Measurements from ENCODE around the gene SLC16A14.

The SLC16A14 gene

DNA sequence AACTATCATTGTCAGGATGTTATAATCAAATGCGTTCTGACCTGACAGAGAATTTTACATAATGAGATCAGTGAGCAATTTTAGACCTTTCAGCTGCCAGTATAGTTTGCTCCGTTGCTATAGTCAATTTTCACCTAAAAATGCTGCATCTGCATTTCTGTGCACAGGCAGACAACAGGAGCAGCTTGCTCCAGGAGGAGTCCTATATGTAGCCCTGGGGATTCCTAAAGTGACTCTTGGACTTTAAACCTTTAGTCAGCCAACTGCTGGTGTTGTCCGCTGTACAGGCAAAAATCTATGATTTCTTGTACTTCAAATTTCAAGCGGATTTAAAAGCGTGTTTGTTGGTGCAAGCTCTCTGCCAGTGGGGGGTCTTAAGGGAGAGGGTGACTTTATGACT, 25.7 kb downstream of the SLC16A14 start:
- no peaks in the 10 kb centered on the region for H3K36me3 ChIP-seq (ENCODE audit: control insufficient read depth, insufficient read depth, low read length)
- H3K4me1 ChIP-seq (ENCODE audit: control insufficient read depth, insufficient read depth, low read length, poor library complexity, severe bottlenecking) = no peaks in the 10 kb centered on the region
- H3K27me3 ChIP-seq (replicated peaks; ENCODE audit: control insufficient read depth, insufficient read depth, low read length, poor library complexity, severe bottlenecking) = no peaks in the 10 kb centered on the region
- no peak for DNase-seq
- H3K27ac ChIP-seq (ENCODE audit: insufficient read depth, low read length, poor library complexity, severe bottlenecking) = no peak overlapping the region
- no peaks in the 10 kb centered on the region for H3K9me3 ChIP-seq (ENCODE audit: control insufficient read depth, low read length)
- H3K4me3 ChIP-seq (ENCODE audit: insufficient read depth, low read depth, low read length, poor library complexity, severe bottlenecking) = no peak overlapping the region

DNA sequence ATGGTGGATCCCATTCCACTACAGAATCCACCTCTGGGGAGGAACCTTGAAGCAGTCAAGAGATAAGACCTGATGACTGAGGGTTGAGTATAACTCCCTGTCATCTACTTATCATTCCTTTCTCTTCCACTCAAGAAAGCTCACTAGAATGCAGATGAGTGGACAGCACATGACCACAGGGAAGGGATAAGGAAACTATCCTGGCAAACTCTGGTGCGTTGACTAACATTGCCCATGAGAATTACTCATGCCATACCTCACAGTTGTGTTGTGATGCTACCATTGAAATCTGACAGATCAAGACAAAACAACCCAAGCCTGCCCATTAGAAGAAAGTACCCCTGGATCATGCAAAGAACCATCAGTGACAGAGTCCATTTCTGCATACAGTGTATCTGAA, 26.5 kb downstream of the SLC16A14 start:
- Histone ChIP-seq H3K9me3 (ENCODE audit: control insufficient read depth, low read length) (no peaks in the 10 kb centered on the region), H3K4me3 (ENCODE audit: insufficient read depth, low read depth, low read length, poor library complexity, severe bottlenecking) (no peak overlapping the region), H3K36me3 (ENCODE audit: control insufficient read depth, insufficient read depth, low read length) (no peaks in the 10 kb centered on the region), H3K4me1 (ENCODE audit: control insufficient read depth, insufficient read depth, low read length, poor library complexity, severe bottlenecking) (no peaks in the 10 kb centered on the region), H3K27ac (ENCODE audit: insufficient read depth, low read length, poor library complexity, severe bottlenecking) (no peak overlapping the region), H3K27me3 (replicated peaks; ENCODE audit: control insufficient read depth, insufficient read depth, low read length, poor library complexity, severe bottlenecking) (no peaks in the 10 kb centered on the region)
- DNase-seq = no peak

DNA sequence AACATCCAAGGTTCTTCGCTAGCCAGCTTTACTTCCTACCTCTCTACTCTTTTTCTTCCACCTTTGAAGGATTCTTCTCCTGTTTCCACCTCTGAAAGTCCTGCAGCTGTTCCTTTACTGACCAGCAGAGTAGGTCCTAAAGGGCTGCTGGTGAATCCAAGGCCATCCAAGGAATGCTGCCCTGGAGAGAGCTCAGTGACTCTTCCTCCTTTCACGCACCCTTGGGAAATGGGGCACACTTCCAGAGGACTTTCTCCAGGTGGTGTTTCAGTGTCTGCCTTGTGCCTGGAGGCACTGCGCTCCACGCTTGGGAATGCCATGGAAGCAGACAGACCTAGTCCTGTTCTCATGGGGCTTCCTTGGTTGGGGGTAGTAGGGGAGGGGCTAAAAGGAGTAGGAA, 45.4 kb downstream of the SLC16A14 start:
- Histone ChIP-seq H3K27ac (ENCODE audit: insufficient read depth, low read length, poor library complexity, severe bottlenecking) (no peak overlapping the region), H3K36me3 (ENCODE audit: control insufficient read depth, insufficient read depth, low read length) (no peaks in the 10 kb centered on the region), H3K4me1 (ENCODE audit: control insufficient read depth, insufficient read depth, low read length, poor library complexity, severe bottlenecking) (no peaks in the 10 kb centered on the region), H3K9me3 (ENCODE audit: control insufficient read depth, low read length) (no peaks in the 10 kb centered on the region), H3K27me3 (replicated peaks; ENCODE audit: control insufficient read depth, insufficient read depth, low read length, poor library complexity, severe bottlenecking) (no peaks in the 10 kb centered on the region), H3K4me3 (ENCODE audit: insufficient read depth, low read depth, low read length, poor library complexity, severe bottlenecking) (no peak overlapping the region)
- DNase-seq = no peak

DNA sequence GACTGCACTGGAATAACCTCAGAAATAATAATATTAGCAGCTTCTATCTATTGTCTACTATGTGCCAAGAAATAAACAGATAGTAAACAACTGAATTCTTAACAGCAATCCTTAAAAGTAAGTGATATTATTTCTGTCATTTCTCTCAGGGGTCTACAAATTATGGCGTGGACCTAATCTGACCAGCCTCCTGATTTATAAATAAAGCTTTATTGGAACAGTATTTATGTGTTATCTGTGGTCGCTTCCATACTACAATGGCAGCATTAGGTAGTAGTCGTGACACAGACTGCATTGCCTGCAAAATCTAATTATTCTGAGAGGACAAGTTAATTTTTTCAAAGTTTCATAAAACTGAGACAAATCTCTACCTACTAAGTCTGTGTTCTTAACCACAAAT, 49.0 kb downstream of the SLC16A14 start:
- Histone ChIP-seq H3K36me3 (ENCODE audit: control insufficient read depth, insufficient read depth, low read length) (no peaks in the 10 kb centered on the region), H3K27ac (ENCODE audit: insufficient read depth, low read length, poor library complexity, severe bottlenecking) (no peak overlapping the region), H3K4me3 (ENCODE audit: insufficient read depth, low read depth, low read length, poor library complexity, severe bottlenecking) (no peak overlapping the region), H3K9me3 (ENCODE audit: control insufficient read depth, low read length) (no peaks in the 10 kb centered on the region), H3K27me3 (replicated peaks; ENCODE audit: control insufficient read depth, insufficient read depth, low read length, poor library complexity, severe bottlenecking) (no peaks in the 10 kb centered on the region), H3K4me1 (ENCODE audit: control insufficient read depth, insufficient read depth, low read length, poor library complexity, severe bottlenecking) (no peaks in the 10 kb centered on the region)
- no peak for DNase-seq

DNA sequence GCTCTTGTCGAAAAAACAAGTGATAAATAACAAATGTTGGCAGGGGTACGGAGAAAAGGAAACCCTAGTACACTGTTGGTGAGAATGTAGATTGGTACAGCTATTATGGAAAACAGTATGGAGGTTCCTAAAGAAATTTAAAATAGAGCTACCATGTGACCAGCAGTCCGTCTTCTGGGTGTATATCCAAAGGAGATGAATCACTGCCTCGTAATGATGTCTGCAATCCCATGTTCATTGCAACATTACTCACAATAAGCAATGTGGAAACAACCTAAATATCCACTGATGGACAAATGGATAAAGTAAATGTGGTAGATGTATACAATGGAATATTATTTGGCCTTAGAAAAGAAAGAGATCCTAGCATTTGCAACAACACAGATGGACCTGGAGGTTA, 50.6 kb downstream of the SLC16A14 start:
- no peak for DNase-seq
- no peaks in the 10 kb centered on the region for H3K36me3 ChIP-seq (ENCODE audit: control insufficient read depth, insufficient read depth, low read length)
- H3K27me3 ChIP-seq (replicated peaks; ENCODE audit: control insufficient read depth, insufficient read depth, low read length, poor library complexity, severe bottlenecking) = no peaks in the 10 kb centered on the region
- H3K27ac ChIP-seq (ENCODE audit: insufficient read depth, low read length, poor library complexity, severe bottlenecking) = no peak overlapping the region
- H3K9me3 ChIP-seq (ENCODE audit: control insufficient read depth, low read length) = no peaks in the 10 kb centered on the region
- no peak overlapping the region for H3K4me3 ChIP-seq (ENCODE audit: insufficient read depth, low read depth, low read length, poor library complexity, severe bottlenecking)
- no peaks in the 10 kb centered on the region for H3K4me1 ChIP-seq (ENCODE audit: control insufficient read depth, insufficient read depth, low read length, poor library complexity, severe bottlenecking)

DNA sequence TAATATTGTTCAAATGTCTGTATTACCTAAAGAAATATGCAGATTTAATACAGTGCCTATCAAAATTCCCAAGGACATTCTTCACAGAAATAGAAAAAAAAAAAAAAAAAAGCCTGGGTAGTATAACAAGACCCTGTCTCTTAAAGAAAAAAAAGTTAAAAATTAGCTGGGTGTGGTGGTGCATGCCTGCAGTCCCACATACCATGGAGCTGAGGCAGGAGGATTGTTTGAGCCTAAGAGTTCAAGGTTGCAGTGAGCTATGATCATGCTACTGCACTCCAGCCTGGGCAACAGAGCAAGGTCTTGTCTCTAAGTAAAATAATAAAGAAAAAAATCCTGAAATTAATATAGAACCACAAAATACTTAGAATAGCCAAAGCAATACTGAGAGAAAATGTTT, 51.9 kb downstream of the SLC16A14 start:
- DNase-seq = no peak
- H3K4me1 ChIP-seq (ENCODE audit: control insufficient read depth, insufficient read depth, low read length, poor library complexity, severe bottlenecking) = no peaks in the 10 kb centered on the region
- H3K4me3 ChIP-seq (ENCODE audit: insufficient read depth, low read depth, low read length, poor library complexity, severe bottlenecking) = no peak overlapping the region
- no peak overlapping the region for H3K27ac ChIP-seq (ENCODE audit: insufficient read depth, low read length, poor library complexity, severe bottlenecking)
- H3K9me3 ChIP-seq (ENCODE audit: control insufficient read depth, low read length) = no peaks in the 10 kb centered on the region
- no peaks in the 10 kb centered on the region for H3K27me3 ChIP-seq (replicated peaks; ENCODE audit: control insufficient read depth, insufficient read depth, low read length, poor library complexity, severe bottlenecking)
- H3K36me3 ChIP-seq (ENCODE audit: control insufficient read depth, insufficient read depth, low read length) = no peaks in the 10 kb centered on the region

DNA sequence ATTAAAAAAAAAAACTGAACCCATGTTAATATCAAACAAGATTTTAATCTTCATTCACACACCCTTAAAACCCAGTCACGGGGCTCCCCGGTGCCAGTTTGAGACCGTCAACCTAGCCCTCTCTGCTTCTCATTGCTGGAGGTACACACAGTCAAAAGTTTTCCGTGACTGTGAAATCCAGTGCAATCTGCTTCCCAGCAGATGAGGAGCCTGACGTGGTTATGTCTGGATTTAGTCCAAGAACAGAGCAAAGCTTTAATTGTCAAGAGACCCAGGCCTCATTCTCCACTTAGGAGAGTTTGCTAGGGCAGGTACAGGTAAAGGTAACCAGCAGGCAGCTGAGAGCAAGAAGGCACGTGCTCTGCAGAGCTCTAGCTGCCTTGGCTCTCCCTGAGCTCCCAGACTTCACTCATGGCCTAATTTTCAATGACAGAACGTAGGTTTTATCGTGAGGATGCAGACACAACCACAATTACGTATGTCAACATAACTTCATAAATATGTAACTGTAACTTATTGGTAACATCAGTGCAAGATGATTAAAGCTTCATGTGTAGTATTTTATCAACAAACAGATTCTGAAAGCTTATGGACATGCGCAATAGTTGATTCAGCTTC, 56.3 kb downstream of the SLC16A14 start:
- DNase-seq = no peak
- Histone ChIP-seq H3K36me3 (ENCODE audit: control insufficient read depth, insufficient read depth, low read length) (no peaks in the 10 kb centered on the region), H3K27me3 (replicated peaks; ENCODE audit: control insufficient read depth, insufficient read depth, low read length, poor library complexity, severe bottlenecking) (no peaks in the 10 kb centered on the region), H3K9me3 (ENCODE audit: control insufficient read depth, low read length) (no peaks in the 10 kb centered on the region), H3K4me3 (ENCODE audit: insufficient read depth, low read depth, low read length, poor library complexity, severe bottlenecking) (no peak overlapping the region), H3K4me1 (ENCODE audit: control insufficient read depth, insufficient read depth, low read length, poor library complexity, severe bottlenecking) (no peaks in the 10 kb centered on the region), H3K27ac (ENCODE audit: insufficient read depth, low read length, poor library complexity, severe bottlenecking) (no peak overlapping the region)

DNA sequence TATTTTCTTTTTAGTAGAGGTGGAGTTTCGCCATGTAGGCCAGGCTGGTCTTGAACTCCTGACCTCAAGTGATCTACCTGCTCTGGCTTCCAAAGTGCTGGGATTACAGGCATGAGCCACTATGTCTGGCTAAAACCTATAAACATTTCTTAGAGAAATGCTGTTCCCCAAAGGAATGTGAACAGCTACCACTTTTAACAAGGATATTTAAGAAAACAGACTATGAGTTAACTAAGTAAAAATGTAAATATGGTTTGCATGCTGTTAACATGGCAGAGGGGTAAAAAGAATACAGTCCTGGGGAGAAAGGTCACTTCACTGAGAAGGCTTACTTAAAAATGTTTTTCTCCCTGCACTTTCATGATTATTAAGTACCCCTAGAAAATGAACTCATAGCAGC, 57.1 kb downstream of the SLC16A14 start:
- H3K9me3 ChIP-seq (ENCODE audit: control insufficient read depth, low read length) = no peaks in the 10 kb centered on the region
- no peak overlapping the region for H3K4me3 ChIP-seq (ENCODE audit: insufficient read depth, low read depth, low read length, poor library complexity, severe bottlenecking)
- H3K4me1 ChIP-seq (ENCODE audit: control insufficient read depth, insufficient read depth, low read length, poor library complexity, severe bottlenecking) = no peaks in the 10 kb centered on the region
- H3K27ac ChIP-seq (ENCODE audit: insufficient read depth, low read length, poor library complexity, severe bottlenecking) = no peak overlapping the region
- no peak for DNase-seq
- no peaks in the 10 kb centered on the region for H3K27me3 ChIP-seq (replicated peaks; ENCODE audit: control insufficient read depth, insufficient read depth, low read length, poor library complexity, severe bottlenecking)
- no peaks in the 10 kb centered on the region for H3K36me3 ChIP-seq (ENCODE audit: control insufficient read depth, insufficient read depth, low read length)

DNA sequence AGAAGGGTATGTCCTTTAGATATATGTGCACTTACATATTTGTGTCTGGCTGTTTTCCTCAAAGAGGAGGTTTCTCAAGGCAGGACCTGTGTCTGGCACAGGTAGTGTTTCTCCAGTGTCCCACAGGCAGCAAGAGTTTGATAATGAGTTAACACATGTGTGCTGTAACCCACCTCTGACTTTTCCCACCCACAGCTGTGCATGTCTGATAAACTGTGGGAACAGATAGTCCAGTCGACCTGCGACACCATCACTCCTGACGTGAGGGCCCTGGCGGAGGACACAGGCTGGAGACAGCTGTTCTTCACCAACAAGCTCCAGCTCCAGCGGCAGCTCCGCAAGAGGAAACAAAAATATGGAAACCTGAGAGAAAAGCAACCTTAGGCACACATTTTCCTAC, 58.2 kb downstream of the SLC16A14 start:
- Histone ChIP-seq H3K4me3 (ENCODE audit: insufficient read depth, low read depth, low read length, poor library complexity, severe bottlenecking) (no peak overlapping the region), H3K27me3 (replicated peaks; ENCODE audit: control insufficient read depth, insufficient read depth, low read length, poor library complexity, severe bottlenecking) (no peaks in the 10 kb centered on the region), H3K36me3 (ENCODE audit: control insufficient read depth, insufficient read depth, low read length) (no peaks in the 10 kb centered on the region), H3K27ac (ENCODE audit: insufficient read depth, low read length, poor library complexity, severe bottlenecking) (no peak overlapping the region), H3K4me1 (ENCODE audit: control insufficient read depth, insufficient read depth, low read length, poor library complexity, severe bottlenecking) (no peaks in the 10 kb centered on the region), H3K9me3 (ENCODE audit: control insufficient read depth, low read length) (no peaks in the 10 kb centered on the region)
- no peak for DNase-seq

DNA sequence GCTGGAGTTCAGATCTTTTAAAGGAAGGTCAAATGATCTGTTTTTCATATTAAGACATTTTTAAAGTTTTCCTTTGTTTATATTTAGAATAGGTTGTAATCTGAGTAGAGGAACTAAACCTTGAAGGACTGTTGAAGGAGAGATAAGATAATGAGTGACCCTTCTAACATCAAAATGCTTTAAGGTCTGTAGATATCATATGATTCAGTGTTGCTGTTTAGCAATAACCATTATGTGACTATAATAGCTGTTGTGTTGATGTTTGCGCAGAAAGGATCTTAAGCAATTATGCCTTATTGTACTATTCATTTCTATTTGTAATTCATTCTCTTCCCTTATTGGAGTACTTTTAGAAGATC, 60.0 kb downstream of the SLC16A14 start:
- H3K4me1 ChIP-seq (ENCODE audit: control insufficient read depth, insufficient read depth, low read length, poor library complexity, severe bottlenecking) = no peaks in the 10 kb centered on the region
- no peak overlapping the region for H3K27ac ChIP-seq (ENCODE audit: insufficient read depth, low read length, poor library complexity, severe bottlenecking)
- DNase-seq = no peak
- H3K9me3 ChIP-seq (ENCODE audit: control insufficient read depth, low read length) = no peaks in the 10 kb centered on the region
- H3K36me3 ChIP-seq (ENCODE audit: control insufficient read depth, insufficient read depth, low read length) = no peaks in the 10 kb centered on the region
- no peaks in the 10 kb centered on the region for H3K27me3 ChIP-seq (replicated peaks; ENCODE audit: control insufficient read depth, insufficient read depth, low read length, poor library complexity, severe bottlenecking)
- no peak overlapping the region for H3K4me3 ChIP-seq (ENCODE audit: insufficient read depth, low read depth, low read length, poor library complexity, severe bottlenecking)
